Kidney epithelial cell (primary cell): ENCODE data around the gene MOCS1. TPM values are rescaled to one million over a fixed set of nuclear protein-coding genes. Genes with fewer than 3 reads are reported as not detected.

ENCODE experiments used
- DNase-seq: peaks from one replicate; pipeline ENCODE4 v3.0.0-alpha.2; 2010; ENCODE audit warnings: low read depth
- H3K27me3 ChIP-seq: 2 replicates; pipeline ENCODE4 v1.6.0; 2011; ENCODE audit warnings: low read length; ENCODE audit not compliant: control insufficient read depth, insufficient read depth
- H3K36me3 ChIP-seq: 2 replicates; pipeline ENCODE4 v1.5.1; 2011; ENCODE audit warnings: low read length; ENCODE audit not compliant: control insufficient read depth, insufficient read depth
- H3K4me3 ChIP-seq: 2 replicates; pipeline ENCODE4 v1.5.1; 2011; ENCODE audit warnings: low read depth, mild to moderate bottlenecking, control low read depth, low read length
- CTCF ChIP-seq: IDR thresholded peaks from 2 replicates; pipeline ENCODE4 v1.5.1; 2011; ENCODE audit warnings: mild to moderate bottlenecking, moderate library complexity, low read length, control low read depth, inconsistent platforms; ENCODE audit not compliant: insufficient read depth, poor library complexity, severe bottlenecking
- total RNA-seq: library from RNA; depleted of rRNA; stranded (reverse); fragments of >200 nt; gene quantifications from 2 replicates; pipeline ENCODE4 v1.2.3, GENCODE V29; 2015

The MOCS1 gene
- total RNA-seq, 1 donor from 2014 or later, result 15.0 TPM

- DNase-seq, result no peak
- TF ChIP-seq CTCF, result no peak
- Histone ChIP-seq H3K36me3 (no peaks in the 10 kb centered on the region), H3K27me3 (no peaks in the 10 kb centered on the region), H3K4me3 (no peak overlapping the region)
Observed at GRCh38 chr6:39901116-39901655, 33.1 kb downstream of the MOCS1 start.

GRCh38 chr6:39899554-39900295 lies 34.5 kb downstream of the MOCS1 start:
- no peak for TF ChIP-seq CTCF
- H3K4me3 ChIP-seq, result no peak overlapping the region
- no peak for DNase-seq
- no peaks in the 10 kb centered on the region for H3K27me3 ChIP-seq
- no peaks in the 10 kb centered on the region for H3K36me3 ChIP-seq

GRCh38 chr6:39898625-39899024 lies 35.6 kb downstream of the MOCS1 start:
- no peaks in the 10 kb centered on the region for H3K36me3 ChIP-seq
- no peak for DNase-seq
- no peak for TF ChIP-seq CTCF
- H3K27me3 ChIP-seq, result no peaks in the 10 kb centered on the region
- no peak overlapping the region for H3K4me3 ChIP-seq

GRCh38 chr6:39897698-39898097 lies 36.6 kb downstream of the MOCS1 start:
- Histone ChIP-seq H3K27me3 (no peaks in the 10 kb centered on the region), H3K4me3 (no peak overlapping the region), H3K36me3 (no peaks in the 10 kb centered on the region)
- TF ChIP-seq CTCF, result no peak
- no peak for DNase-seq

GRCh38 chr6:39896701-39897100 lies 37.6 kb downstream of the MOCS1 start:
- Histone ChIP-seq H3K36me3 (no peaks in the 10 kb centered on the region), H3K4me3 (no peak overlapping the region), H3K27me3 (no peaks in the 10 kb centered on the region)
- no peak for TF ChIP-seq CTCF
- DNase-seq, result no peak

- no peak overlapping the region for H3K4me3 ChIP-seq
- no peak for DNase-seq
- H3K36me3 ChIP-seq, result no peaks in the 10 kb centered on the region
- no peaks in the 10 kb centered on the region for H3K27me3 ChIP-seq
- TF ChIP-seq CTCF, result no peak
Observed at GRCh38 chr6:39893286-39893685, 41.0 kb downstream of the MOCS1 start.
